NCI-H1436 (cell line): ENCODE data around the gene TM4SF5.

Experiments
- DNase-seq: peaks from one replicate; lab custom pipeline; 2025; lab: John Stamatoyannopoulos, UW

The TM4SF5 gene

GRCh38 chr17:4771519-4772234 is at the start of gene TM4SF5:
Gene TM4SF5 (plus strand): TSS chr17:4771886. CDS start chr17:4771923, 37 bp downstream.
- no peak for DNase-seq

DNA sequence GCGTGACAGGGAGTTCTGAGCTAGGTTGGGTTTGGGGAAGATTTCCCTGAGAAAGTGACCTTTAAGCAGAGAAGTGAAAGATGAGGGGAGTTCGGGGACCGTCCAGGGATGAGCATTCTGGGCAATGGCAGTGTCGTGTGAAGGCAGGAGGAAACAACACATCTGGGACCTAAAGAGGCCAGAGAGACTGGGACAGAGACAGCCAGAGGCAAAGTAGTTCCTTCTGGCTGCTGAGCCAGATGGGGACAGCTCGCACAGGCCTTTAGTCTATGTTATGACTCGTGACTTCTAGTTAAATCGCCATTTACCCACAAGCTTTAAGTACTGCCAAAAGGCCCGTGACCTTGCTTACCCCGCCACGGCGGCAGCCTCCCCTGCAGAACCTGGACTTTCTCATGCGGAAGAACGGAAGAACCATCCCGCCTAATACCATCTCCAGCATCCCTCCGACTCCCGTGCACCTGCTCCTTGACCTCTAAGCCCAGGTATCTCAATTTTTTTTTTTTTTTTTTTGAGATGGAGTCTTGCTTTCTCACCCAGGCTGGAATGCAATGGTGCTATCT is 48.9 kb upstream of the TM4SF5 start:
- no peak for DNase-seq

GRCh38 chr17:4724650-4725049 is 47.0 kb upstream of the TM4SF5 start:
- DNase-seq: no peak

- no peak for DNase-seq
Measured at GRCh38 chr17:4725646-4726310, 45.9 kb upstream of the TM4SF5 start.

DNA sequence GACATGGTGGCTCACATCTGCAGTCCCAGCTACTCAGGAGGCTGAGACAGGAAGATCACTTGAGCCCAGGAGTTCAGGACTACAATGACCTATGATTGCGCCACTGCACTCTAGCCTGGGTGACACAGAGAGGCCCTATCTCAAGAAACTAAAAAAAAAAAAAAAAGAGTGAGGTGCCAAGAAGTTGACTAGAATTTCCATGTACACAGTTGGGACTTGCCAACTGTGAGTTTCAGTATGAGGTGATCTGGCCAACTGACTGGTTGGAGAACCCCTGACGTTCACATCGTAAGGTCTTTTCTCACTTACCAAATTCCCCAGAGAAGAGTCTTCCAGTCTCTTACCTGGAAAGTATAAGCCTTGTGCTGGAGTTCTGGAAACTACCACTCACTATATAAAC is 43.6 kb upstream of the TM4SF5 start:
- no peak for DNase-seq

DNA sequence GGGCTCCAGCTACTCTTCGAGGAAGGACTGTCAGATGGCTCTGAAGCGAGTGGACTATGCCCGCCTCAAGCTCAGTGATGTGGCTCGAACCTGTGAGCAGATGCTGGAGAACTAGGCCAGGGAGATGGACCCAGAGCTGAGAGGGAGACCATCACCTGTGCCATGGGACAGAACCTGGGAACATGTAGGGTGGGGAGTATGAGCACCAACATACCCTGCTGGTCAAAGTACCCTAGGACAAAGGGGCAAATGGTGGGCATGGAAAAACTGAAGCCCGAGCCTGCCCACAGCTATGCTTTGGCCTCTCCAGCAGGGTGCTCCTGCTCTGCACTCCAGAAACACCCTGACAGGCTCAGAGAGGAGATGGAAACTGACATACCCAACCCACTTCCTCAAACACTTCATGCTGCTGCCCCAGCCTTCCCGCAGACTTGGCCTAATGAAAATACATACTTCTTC is 38.6 kb upstream of the TM4SF5 start:
- no peak for DNase-seq

GRCh38 chr17:4734857-4735475 is 36.7 kb upstream of the TM4SF5 start:
- DNase-seq: no peak

GRCh38 chr17:4735876-4736651 is 35.6 kb upstream of the TM4SF5 start:
- DNase-seq: no peak

GRCh38 chr17:4738136-4739121 is 33.3 kb upstream of the TM4SF5 start:
- DNase-seq: no peak

GRCh38 chr17:4739122-4740024 is 32.3 kb upstream of the TM4SF5 start, which contains the start of the genes CXCL16 and ZMYND15:
Gene CXCL16 (minus strand): TSS chr17:4739928. CDS start chr17:4739339, 589 bp downstream.
Gene ZMYND15 (plus strand): TSS chr17:4739833. CDS start chr17:4740549, 716 bp downstream.
- DNase-seq: peak; percentile 12

DNA sequence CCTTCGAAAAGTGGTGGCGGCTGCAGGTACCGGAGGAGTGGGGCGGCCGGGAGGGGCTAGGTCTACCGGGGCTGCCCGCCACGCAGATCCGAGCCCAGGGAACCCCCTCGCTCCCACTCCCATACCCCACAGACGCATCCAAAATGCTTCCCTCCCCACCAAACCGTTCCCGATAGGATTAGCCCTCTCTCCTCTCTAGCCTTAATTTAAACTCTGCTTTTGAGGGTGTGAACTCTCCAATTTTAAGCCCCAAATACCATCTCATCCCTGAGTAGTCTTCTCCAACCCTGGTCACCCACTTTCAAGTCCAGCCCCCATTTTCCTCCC is 31.7 kb upstream of the TM4SF5 start:
- no peak for DNase-seq

- no peak for DNase-seq
Measured at GRCh38 chr17:4740584-4740983, 31.1 kb upstream of the TM4SF5 start.

GRCh38 chr17:4741544-4741943 is 30.1 kb upstream of the TM4SF5 start:
- DNase-seq: no peak

DNA sequence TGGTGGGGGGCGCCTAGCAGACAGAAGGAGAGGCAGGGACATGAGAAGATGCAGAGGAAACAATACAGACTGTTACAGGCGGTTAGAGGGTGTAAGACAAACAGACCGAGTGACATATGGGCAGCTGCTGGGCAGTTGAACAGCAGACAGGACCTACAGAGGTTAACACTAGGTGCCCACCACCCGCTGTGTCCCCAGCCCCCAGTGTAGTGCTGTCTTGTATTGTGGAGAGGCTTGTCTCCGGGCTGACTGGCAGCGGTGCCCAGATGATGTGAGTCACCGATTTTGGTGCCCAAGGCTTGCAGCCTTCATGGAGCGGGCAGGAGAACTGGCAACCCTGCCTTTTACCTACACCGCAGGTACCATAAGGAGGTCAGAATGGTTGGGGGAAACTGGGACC is 29.6 kb upstream of the TM4SF5 start:
- no peak for DNase-seq

DNA sequence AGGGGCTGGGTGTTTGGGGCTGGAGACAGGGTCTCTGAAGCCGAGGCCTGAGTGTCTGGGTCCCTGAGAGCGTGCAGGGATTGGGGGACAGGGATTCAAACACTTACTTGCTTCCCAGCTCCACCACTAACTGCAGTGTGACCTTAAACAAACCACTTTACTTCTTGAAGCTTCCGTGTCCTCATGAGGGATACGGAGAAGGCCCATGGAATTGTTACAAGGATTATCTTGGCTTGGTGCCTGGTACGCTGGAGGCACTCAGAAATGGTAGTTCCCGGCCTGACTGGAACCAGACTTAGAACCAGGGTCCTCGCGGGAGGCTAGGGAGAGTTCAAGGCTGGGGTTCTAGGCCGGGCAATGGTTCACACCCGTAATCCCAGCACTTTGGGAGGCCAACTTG is 29.1 kb upstream of the TM4SF5 start:
- no peak for DNase-seq

- no peak for DNase-seq
Measured at GRCh38 chr17:4743216-4743615, 28.5 kb upstream of the TM4SF5 start.

DNA sequence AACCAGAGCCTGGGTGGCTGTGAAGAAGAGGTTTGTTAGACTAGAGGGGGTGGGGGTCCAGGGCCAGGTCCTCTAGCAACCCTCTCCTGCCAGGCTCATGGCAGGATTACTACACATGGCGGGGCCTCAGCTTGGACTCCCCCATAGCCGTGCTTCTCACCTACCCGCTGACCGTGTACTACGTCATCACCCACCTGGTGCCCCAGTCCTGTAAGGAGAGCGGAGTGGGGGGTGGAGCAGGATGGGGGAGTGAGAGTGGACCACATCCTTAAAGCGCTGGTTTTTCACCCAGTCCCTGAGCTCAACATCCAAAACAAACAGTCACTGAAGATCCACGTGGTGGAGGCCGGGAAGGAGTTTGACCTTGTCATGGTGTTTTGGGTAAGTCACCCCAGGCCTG is 27.8 kb upstream of the TM4SF5 start:
- no peak for DNase-seq

GRCh38 chr17:4744999-4745969 is 26.4 kb upstream of the TM4SF5 start:
- no peak for DNase-seq

- no peak for DNase-seq
Measured at GRCh38 chr17:4747847-4748246, 23.8 kb upstream of the TM4SF5 start.
